K562 (cell line): Measurements from ENCODE around the gene PCDH1. TPM values are rescaled to one million over a fixed set of nuclear protein-coding genes. Genes with fewer than 3 reads are reported as not detected.

ENCODE experiments used
- ARID4B ChIP-seq: sonication (generic); formaldehyde crosslinking; IDR thresholded peaks from 2 replicates; pipeline ENCODE4 v1.8.0; 2022; ENCODE audit warnings: mild to moderate bottlenecking, missing genetic modification reagents
- HCFC1 ChIP-seq: IDR thresholded peaks from 2 replicates; pipeline ENCODE4 v1.6.1; 2012; ENCODE audit warnings: low read depth, low read length, improper control_type of control experiment
- JUN ChIP-seq, 2 experiments: sonication (generic) in 1 of 2; formaldehyde crosslinking in 1 of 2; IDR thresholded peaks; 2 replicates each; pipeline versions ENCODE4 v1.6.1 to v1.8.0; 2012 to 2022; ENCODE audit warnings: borderline replicate concordance in 2 of 2, mild to moderate bottlenecking in 2 of 2, improper control_type of control experiment in 1 of 2, low read depth in 1 of 2, low read length in 1 of 2, missing genetic modification reagents in 1 of 2
- KAT8 ChIP-seq: fragments of 450-650 bp; IDR thresholded peaks from 2 replicates; pipeline ENCODE4 v1.6.1; 2016; ENCODE audit warnings: low read depth, mild to moderate bottlenecking
- SMAD2 ChIP-seq: fragments of 150-350 bp; IDR thresholded peaks from 2 replicates; pipeline ENCODE4 v1.6.1; 2014; ENCODE audit warnings: low read depth, mild to moderate bottlenecking, low read length
- ZBTB11 ChIP-seq, 3 experiments: fragments of 200-800 bp in 1 of 3; fragments of 250-450 bp in 1 of 3; fragments of 450-650 bp in 1 of 3; sonication (Bioruptor Pico) in 1 of 3; sonication (Bioruptor generic) in 1 of 3; formaldehyde crosslinking in 1 of 3; IDR thresholded peaks; 2 replicates each; pipeline versions ENCODE4 v1.6.1 to v1.8.0; 2016 to 2022; ENCODE audit warnings: mild to moderate bottlenecking in 2 of 3, missing genetic modification characterization in 2 of 3, missing compliant biosample characterization in 1 of 3, moderate library complexity in 1 of 3
- ZNF197 ChIP-seq: fragments of 200-800 bp; sonication (Bioruptor generic); IDR thresholded peaks from 2 replicates; pipeline ENCODE4 v1.6.1; 2016; ENCODE audit warnings: low read depth, missing genetic modification characterization, missing compliant biosample characterization
- ZNF318 ChIP-seq, 2 experiments: fragments of 450-650 bp; IDR thresholded peaks; 2 replicates each; pipeline ENCODE4 v1.6.1; 2016; ENCODE audit warnings: mild to moderate bottlenecking in 2 of 2, borderline replicate concordance in 1 of 2, low read depth in 1 of 2, moderate library complexity in 1 of 2
- polyA plus RNA-seq, 8 experiments: library from polyadenylated mRNA; depleted of rRNA in 4 of 8; stranded (reverse) in 5 of 8; unstranded in 3 of 8; fragments of >200 nt; fragmentation: Nextera tagmentation in 2 of 8; fragmentation: Illumina TruSeq in 1 of 8; extraction: Ambion mirVana in 2 of 8; extraction: Trizol in 1 of 8; gene quantifications; 2 replicates each; pipeline versions ENCODE4 v1.2.1 to v1.2.3, GENCODE V29; 2011 to 2014; ENCODE audit warnings: inconsistent platforms in 1 of 8, missing spikeins in 1 of 8
- total RNA-seq, 7 experiments: library from RNA; depleted of rRNA in 6 of 7; stranded (reverse); fragments of >200 nt in 6 of 7; fragmentation: Illumina TruSeq in 2 of 7; extraction: Trizol in 2 of 7; gene quantifications; 2 replicates each; pipeline versions ENCODE4 v1.2.1 to v1.2.3, GENCODE V29; 2011 to 2021; ENCODE audit warnings: low replicate concordance in 1 of 7

The PCDH1 gene
- total and polyA plus RNA-seq, 9 of the 15 experiments (the other 6 are each of a cell fraction or from before 2014, with no cell fraction given) = 0.11 to 3.6 (median 1.9) TPM; not detected in 1

GRCh38 chr5:141849415-141850243 is 28.6 kb downstream of the PCDH1 start (continued):
- TF ChIP-seq ZBTB11 (CRISPR knock-in tag; IDR thresholded peaks at IDR 0.05) (peak in 2 of 3 experiments; percentile 56 to 86; a peak in 3 of 6 replicates), HCFC1 (no peak; the same call in 1 of the 2 replicates), JUN (IDR thresholded peaks at IDR 0.05; ENCODE audit: borderline replicate concordance, low read depth, low read length) (no peak), JUN (CRISPR knock-in tag; IDR thresholded peaks at IDR 0.05; ENCODE audit: borderline replicate concordance) (peak; percentile 18; the same call in 1 of the 2 replicates), SMAD2 (no peak), ZNF197 (CRISPR knock-in tag) (no peak), ARID4B (peak; percentile 40; the same call in 1 of the 2 replicates), ZNF318 (IDR thresholded peaks at IDR 0.05; ENCODE audit: borderline replicate concordance in 1 of 2, low read depth in 1 of 2) (no peak), KAT8 (no peak)
